CD14-positive monocyte (primary cell): ENCODE data around the gene MAGOHB. TPM values are rescaled to one million over a fixed set of nuclear protein-coding genes. Genes with fewer than 3 reads are reported as not detected.

ENCODE experiments used
- DNase-seq, 3 donors: peaks; one replicate each; pipeline ENCODE4 v3.0.0-alpha.2; 2011 to 2022
- H2AFZ ChIP-seq: 2 replicates; pipeline ENCODE4 v1.6.0; 2012; ENCODE audit warnings: mild to moderate bottlenecking, low read depth, low read length, inconsistent platforms; ENCODE audit not compliant: insufficient read depth, poor library complexity, severe bottlenecking
- H3K27ac ChIP-seq, 2 donors: 1 replicate in 1 of 2; 2 replicates in 1 of 2; pipeline ENCODE4 v1.5.1; 2012 to 2013; ENCODE audit warnings: low read length in 2 of 2, control low read depth in 1 of 2, inconsistent platforms in 1 of 2, low read depth in 1 of 2, mild to moderate bottlenecking in 1 of 2
- H3K27me3 ChIP-seq, 2 donors: one replicate each; pipeline versions ENCODE4 v1.6.0 to v1.6.1; 2011 to 2013; ENCODE audit warnings: low read length in 2 of 2; ENCODE audit not compliant: control insufficient read depth in 2 of 2, insufficient read depth in 2 of 2
- H3K36me3 ChIP-seq, 2 donors: replicated peaks in 1 of 2; 1 replicate in 1 of 2; 2 replicates in 1 of 2; pipeline versions ENCODE4 v1.5.1 to v1.6.1; 2012 to 2013; ENCODE audit warnings: low read length in 2 of 2, control low read depth in 1 of 2, inconsistent platforms in 1 of 2, mild to moderate bottlenecking in 1 of 2; ENCODE audit not compliant: insufficient read depth in 2 of 2, control insufficient read depth in 1 of 2
- H3K4me1 ChIP-seq, 2 donors: 1 replicate in 1 of 2; 2 replicates in 1 of 2; pipeline versions ENCODE4 v1.5.1 to v1.6.1; 2012 to 2013; ENCODE audit warnings: low read length in 2 of 2, control low read depth in 1 of 2, inconsistent platforms in 1 of 2, mild to moderate bottlenecking in 1 of 2, moderate library complexity in 1 of 2; ENCODE audit not compliant: insufficient read depth in 2 of 2, control insufficient read depth in 1 of 2
- H3K4me2 ChIP-seq: replicated peaks from 2 replicates; pipeline ENCODE3; 2012; ENCODE audit warnings: low read length, moderate library complexity, mild to moderate bottlenecking; ENCODE audit not compliant: poor library complexity, severe bottlenecking; ENCODE audit errors: extremely low read depth
- H3K4me3 ChIP-seq, 3 experiments: fragments of 200-600 bp in 1 of 3; sonication (generic) in 1 of 3; replicated peaks in 1 of 3; 1 replicate in 2 of 3; 2 replicates in 1 of 3; pipeline ENCODE4 v1.5.1; 2011 to 2013; ENCODE audit warnings: low read length in 3 of 3, mild to moderate bottlenecking in 3 of 3, control low read depth in 2 of 3, low read depth in 2 of 3, inconsistent platforms in 1 of 3, moderate library complexity in 1 of 3
- H3K79me2 ChIP-seq: 2 replicates; pipeline ENCODE4 v1.6.0; 2012; ENCODE audit warnings: mild to moderate bottlenecking, control low read depth, inconsistent platforms, low read length, moderate library complexity; ENCODE audit not compliant: insufficient read depth
- H3K9ac ChIP-seq: 2 replicates; pipeline ENCODE4 v1.6.0; 2017; ENCODE audit warnings: low read length, mild to moderate bottlenecking; ENCODE audit not compliant: insufficient read depth, poor library complexity, severe bottlenecking
- H3K9me3 ChIP-seq, 2 donors: replicated peaks in 1 of 2; 1 replicate in 1 of 2; 2 replicates in 1 of 2; pipeline versions ENCODE4 v1.5.1 to v1.6.1; 2012 to 2013; ENCODE audit warnings: low read length in 2 of 2, control low read depth in 1 of 2; ENCODE audit not compliant: control insufficient read depth in 1 of 2, insufficient read depth in 1 of 2
- H4K20me1 ChIP-seq: 2 replicates; pipeline ENCODE4 v1.6.0; 2012; ENCODE audit warnings: mild to moderate bottlenecking, low read length, control low read depth, moderate library complexity; ENCODE audit not compliant: insufficient read depth
- H3K27ac Mint-ChIP-seq, 7 donors: one replicate each; pipeline ENCODE4 v1.8.0; 2020; ENCODE audit warnings: mild to moderate bottlenecking in 7 of 7, mixed read lengths in 7 of 7, moderate library complexity in 6 of 7, inconsistent platforms in 2 of 7
- H3K27me3 Mint-ChIP-seq, 3 donors: one replicate each; pipeline ENCODE4 v1.8.0; 2021 to 2022; ENCODE audit warnings: low read depth in 3 of 3, mild to moderate bottlenecking in 3 of 3, mixed read lengths in 3 of 3, moderate library complexity in 3 of 3, inconsistent platforms in 1 of 3
- H3K36me3 Mint-ChIP-seq, 2 donors: one replicate each; pipeline ENCODE4 v1.8.0; 2020; ENCODE audit warnings: mixed read lengths in 2 of 2, inconsistent platforms in 1 of 2, mild to moderate bottlenecking in 1 of 2
- H3K4me1 Mint-ChIP-seq: one replicate; pipeline ENCODE4 v1.8.0; 2020; ENCODE audit warnings: mild to moderate bottlenecking, mixed read lengths
- H3K4me3 Mint-ChIP-seq, 2 donors: one replicate each; pipeline ENCODE4 v1.8.0; 2020; ENCODE audit warnings: mild to moderate bottlenecking in 2 of 2, mixed read lengths in 2 of 2, moderate library complexity in 1 of 2
- H3K9me3 Mint-ChIP-seq, 7 donors: one replicate each; pipeline ENCODE4 v1.8.0; 2020 to 2022; ENCODE audit warnings: mixed read lengths in 7 of 7, mild to moderate bottlenecking in 6 of 7, moderate library complexity in 6 of 7, inconsistent platforms in 2 of 7
- CTCF ChIP-seq: fragments of 200-600 bp; IDR thresholded peaks from one replicate; pipeline ENCODE4 v1.8.0; 2022; ENCODE audit warnings: antibody characterized with exemption, mild to moderate bottlenecking
- WGBS: methylation state at CpG from one replicate; pipeline ENCODE4 v1.1.5; 2013; ENCODE audit warnings: missing lambda C conversion rate; ENCODE audit not compliant: insufficient coverage; 5-methylcytosine and 5-hydroxymethylcytosine counted together
- intact Hi-C, 2 donors: fragments of 100-400 bp; cut with micrococcal nuclease; formaldehyde crosslinking; loops; one replicate each; pipeline versions ENCODE4 v1.15.0 to v1.15.1; 2023
- polyA plus RNA-seq, 3 donors: library from polyadenylated mRNA; depleted of rRNA in 1 of 3; unstranded in 2 of 3; stranded (reverse) in 1 of 3; fragments of 300-500 nt in 2 of 3; fragments of >200 nt in 1 of 3; fragmentation: Illumina TruSeq in 2 of 3; gene quantifications; 1 replicate in 2 of 3; 2 replicates in 1 of 3; pipeline ENCODE4 v1.2.3, GENCODE V29; 2012 to 2021

MAGOHB gene
- polyA plus RNA-seq, 3 donors, result 6.9 to 23.5 (median 19.5) TPM

- peaks cover 15% of the 10 kb centered on the region for H3K4me1 Mint-ChIP-seq
- peak overlapping the region; percentile 74 for H3K4me2 ChIP-seq
These were observed 604 bp upstream of the MAGOHB start for GRCh38 chr12:10614056-10614370.

GRCh38 chr12:10612984-10613348 is 443 bp downstream of the MAGOHB start:
- DNase-seq, result no peak
- peaks cover 10 to 18% of the 10 kb centered on the region in 2 donors for H3K4me1 ChIP-seq
- peak overlapping the region; percentile 82 for H2AFZ ChIP-seq
- Mint-ChIP-seq H3K4me3 (peak overlapping the region; percentile 96 to 99), H3K36me3 (peaks cover 19 to 29% of the 10 kb centered on the region in 2 donors), H3K4me1 (peaks cover 15% of the 10 kb centered on the region), H3K27ac (peak overlapping the region; percentile 95 to 100 (median 98)), H3K27me3 (peaks cover 1 to 2% (median 1%) of the 10 kb centered on the region in 3 donors), H3K9me3 (peaks cover 0 to 2% (median 0%) of the 10 kb centered on the region in 7 donors)
- intact Hi-C loops, result loop anchor here in 1 of 2 donors (10.0 kb wide), 1 partner anchor 112 kb away; the partner anchor contains the start of gene YBX3
- H3K27me3 ChIP-seq, result no peaks in the 10 kb centered on the region
- no peak for TF ChIP-seq CTCF
- 0% methylated on average over 4 of the region's 6 CpGs for WGBS
- peak overlapping the region; percentile 67 to 92 for H3K27ac ChIP-seq
- H3K4me3 ChIP-seq, result peak overlapping the region; percentile 83 to 97 (median 91)
- peak overlapping the region; percentile 79 for H3K9ac ChIP-seq
- H3K79me2 ChIP-seq, result peaks cover 27% of the 10 kb centered on the region
- no peaks in the 10 kb centered on the region for H3K9me3 ChIP-seq
- peaks cover 22% of the 10 kb centered on the region in 2 donors for H3K36me3 ChIP-seq
- H3K4me2 ChIP-seq, result peak overlapping the region; percentile 74
- no peaks in the 10 kb centered on the region for H4K20me1 ChIP-seq

More at GRCh38 chr12:10614056-10614370, 604 bp upstream of the MAGOHB start:
- Histone ChIP-seq H3K27me3 (no peaks in the 10 kb centered on the region), H3K4me3 (peak overlapping the region; percentile 83 to 97 (median 91)), H3K4me1 (peaks cover 10 to 18% of the 10 kb centered on the region in 2 donors), H3K27ac (peak overlapping the region in 1 of 2 donors; percentile 92), H3K9ac (peak overlapping the region; percentile 79), H3K79me2 (peaks cover 27% of the 10 kb centered on the region), H3K9me3 (no peaks in the 10 kb centered on the region), H4K20me1 (no peaks in the 10 kb centered on the region), H2AFZ (peak overlapping the region; percentile 82), H3K36me3 (peaks cover 13% of the 10 kb centered on the region in 2 donors)
- no peak for DNase-seq
- Mint-ChIP-seq H3K27ac (peak overlapping the region in 6 of 7 donors; percentile 97 to 100 (median 98)), H3K36me3 (peaks cover 12 to 19% of the 10 kb centered on the region in 2 donors), H3K9me3 (peaks cover 0 to 2% (median 0%) of the 10 kb centered on the region in 7 donors), H3K27me3 (peaks cover 1 to 2% (median 1%) of the 10 kb centered on the region in 3 donors), H3K4me3 (peak overlapping the region; percentile 96 to 99)
- intact Hi-C loops, result loop anchor here in 1 of 2 donors (10.0 kb wide), 1 partner anchor 111 kb away; the partner anchor contains the start of gene YBX3
- no CpG with 5 or more reads among the region's 4 CpGs for WGBS
- TF ChIP-seq CTCF, result no peak
